DND-41 (cell line): ENCODE data around the gene CABP4.

Experiments
- ATAC-seq: fragments of 200-7000 bp; cut with Tn5 transposase; 3 replicates; pipeline ENCODE4 v1.9.1; 2021; ENCODE audit warnings: low read depth; ENCODE audit not compliant: insufficient read depth
- DNase-seq: peaks from one replicate; pipeline ENCODE4 v3.0.0-alpha.2; 2020
- H2AFZ ChIP-seq: 2 replicates; pipeline ENCODE4 v1.6.0; 2012; ENCODE audit warnings: low read depth, low read length
- H3K27ac ChIP-seq: 2 replicates; pipeline ENCODE4 v1.5.1; 2012; ENCODE audit warnings: low read length, inconsistent platforms
- H3K27me3 ChIP-seq: fragments of 200-600 bp; sonication (generic); 2 replicates; pipeline ENCODE4 v1.6.0; 2012; ENCODE audit warnings: low read length, mild to moderate bottlenecking, inconsistent platforms; ENCODE audit not compliant: insufficient read depth, poor library complexity
- H3K36me3 ChIP-seq: 2 replicates; pipeline ENCODE4 v1.5.1; 2012; ENCODE audit warnings: low read length, inconsistent platforms; ENCODE audit not compliant: insufficient read depth
- H3K4me1 ChIP-seq: 2 replicates; pipeline ENCODE4 v1.5.1; 2012; ENCODE audit warnings: mild to moderate bottlenecking, low read length; ENCODE audit not compliant: insufficient read depth
- H3K4me2 ChIP-seq: 2 replicates; pipeline ENCODE4 v1.6.0; 2012; ENCODE audit warnings: mild to moderate bottlenecking, moderate library complexity, low read length, inconsistent platforms; ENCODE audit not compliant: insufficient read depth
- H3K4me3 ChIP-seq, 2 experiments: fragments of 200-600 bp in 1 of 2; shearing (Covaris generic) in 1 of 2; 2 replicates each; pipeline ENCODE4 v1.5.1; 2012 to 2016; ENCODE audit warnings: inconsistent platforms in 2 of 2, low read length in 2 of 2, mild to moderate bottlenecking in 2 of 2, low read depth in 1 of 2, moderate library complexity in 1 of 2
- H3K79me2 ChIP-seq: 2 replicates; pipeline ENCODE4 v1.6.0; 2012; ENCODE audit warnings: low read length, inconsistent platforms; ENCODE audit not compliant: insufficient read depth
- H3K9ac ChIP-seq: 2 replicates; pipeline ENCODE4 v1.6.0; 2012; ENCODE audit warnings: low read depth, mild to moderate bottlenecking, inconsistent platforms, low read length, moderate library complexity
- H3K9me3 ChIP-seq: 2 replicates; pipeline ENCODE4 v1.5.1; 2012; ENCODE audit warnings: low read length, moderate library complexity, mild to moderate bottlenecking, inconsistent platforms; ENCODE audit not compliant: insufficient read depth, severe bottlenecking
- H4K20me1 ChIP-seq: 2 replicates; pipeline ENCODE4 v1.6.0; 2012; ENCODE audit warnings: low read length; ENCODE audit not compliant: insufficient read depth
- EZH2 ChIP-seq: IDR thresholded peaks from 3 replicates; pipeline ENCODE4 v1.6.1; 2012; ENCODE audit warnings: borderline replicate concordance, low read depth, mild to moderate bottlenecking, moderate library complexity, low read length, inconsistent platforms; ENCODE audit not compliant: severe bottlenecking
- TF ChIP-seq, protein P1 (sequence below): IDR thresholded peaks from 2 replicates; pipeline ENCODE4 v1.5.1; 2012; ENCODE audit warnings: borderline replicate concordance, low read length, moderate library complexity, mild to moderate bottlenecking; ENCODE audit not compliant: poor library complexity, severe bottlenecking; ENCODE audit errors: extremely low read depth

The CABP4 gene

DNA sequence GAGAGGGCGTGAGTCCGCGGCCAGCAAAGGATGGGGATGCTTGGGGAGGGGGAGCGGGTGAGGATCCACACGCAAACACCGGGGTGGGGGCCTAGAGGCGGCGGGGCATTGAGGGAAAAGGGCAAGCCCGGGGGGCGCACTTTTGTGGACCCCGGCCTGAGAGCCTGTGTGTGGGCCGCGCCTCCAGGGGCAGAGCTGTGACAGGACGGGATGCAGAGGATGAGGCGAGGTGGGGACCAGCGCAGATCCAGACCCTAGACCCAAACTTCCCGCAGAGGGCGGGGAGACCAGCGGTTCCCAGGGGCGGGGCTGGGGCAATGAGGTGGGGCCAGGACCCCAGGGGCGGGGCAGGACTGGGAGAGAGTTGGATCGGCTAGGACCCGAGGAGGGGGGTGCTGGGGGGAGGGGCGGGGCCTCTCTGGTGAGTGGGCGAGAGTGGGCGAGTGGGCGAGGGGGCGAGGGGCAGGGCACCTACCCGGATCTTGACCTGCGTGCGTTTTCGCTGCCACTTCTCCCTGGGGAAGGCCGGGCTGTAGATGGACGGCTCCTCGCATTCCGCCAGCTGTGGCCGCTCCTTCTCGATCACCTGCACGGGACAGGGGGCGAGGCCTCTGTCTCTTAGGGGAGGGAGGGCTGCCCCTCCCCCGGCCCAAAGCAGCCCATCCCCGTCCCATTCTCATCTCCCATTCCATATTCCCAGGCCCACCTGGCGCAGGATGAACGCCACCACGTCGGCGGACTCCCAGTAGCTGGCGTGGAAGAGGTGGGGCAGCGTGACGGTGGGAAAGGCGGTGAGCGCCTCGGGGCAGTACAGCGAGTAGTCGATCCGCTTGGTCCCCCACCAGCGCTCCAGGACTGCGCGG is 39.4 kb downstream of the CABP4 start:
- no peak overlapping the region for H3K27ac ChIP-seq
- H3K27me3 ChIP-seq, result no peaks in the 10 kb centered on the region
- no peak for DNase-seq
- no peak overlapping the region for H3K4me3 ChIP-seq
- no peak for TF ChIP-seq EZH2
- TF ChIP-seq, protein P1, sequence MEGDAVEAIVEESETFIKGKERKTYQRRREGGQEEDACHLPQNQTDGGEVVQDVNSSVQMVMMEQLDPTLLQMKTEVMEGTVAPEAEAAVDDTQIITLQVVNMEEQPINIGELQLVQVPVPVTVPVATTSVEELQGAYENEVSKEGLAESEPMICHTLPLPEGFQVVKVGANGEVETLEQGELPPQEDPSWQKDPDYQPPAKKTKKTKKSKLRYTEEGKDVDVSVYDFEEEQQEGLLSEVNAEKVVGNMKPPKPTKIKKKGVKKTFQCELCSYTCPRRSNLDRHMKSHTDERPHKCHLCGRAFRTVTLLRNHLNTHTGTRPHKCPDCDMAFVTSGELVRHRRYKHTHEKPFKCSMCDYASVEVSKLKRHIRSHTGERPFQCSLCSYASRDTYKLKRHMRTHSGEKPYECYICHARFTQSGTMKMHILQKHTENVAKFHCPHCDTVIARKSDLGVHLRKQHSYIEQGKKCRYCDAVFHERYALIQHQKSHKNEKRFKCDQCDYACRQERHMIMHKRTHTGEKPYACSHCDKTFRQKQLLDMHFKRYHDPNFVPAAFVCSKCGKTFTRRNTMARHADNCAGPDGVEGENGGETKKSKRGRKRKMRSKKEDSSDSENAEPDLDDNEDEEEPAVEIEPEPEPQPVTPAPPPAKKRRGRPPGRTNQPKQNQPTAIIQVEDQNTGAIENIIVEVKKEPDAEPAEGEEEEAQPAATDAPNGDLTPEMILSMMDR, result no peak
- ATAC-seq, result no peak
- H3K9me3 ChIP-seq, result no peaks in the 10 kb centered on the region
- no peak overlapping the region for H3K9ac ChIP-seq
- H3K4me2 ChIP-seq, result no peak overlapping the region
- no peaks in the 10 kb centered on the region for H3K79me2 ChIP-seq
- H2AFZ ChIP-seq, result no peak overlapping the region
- H3K4me1 ChIP-seq, result no peaks in the 10 kb centered on the region
- peaks cover 22% of the 10 kb centered on the region for H4K20me1 ChIP-seq
- H3K36me3 ChIP-seq, result peaks cover 95% of the 10 kb centered on the region

- H3K79me2 ChIP-seq, result no peaks in the 10 kb centered on the region
- no peak overlapping the region for H3K4me3 ChIP-seq
- H4K20me1 ChIP-seq, result peaks cover 15% of the 10 kb centered on the region
- H3K27me3 ChIP-seq, result no peaks in the 10 kb centered on the region
- no peak overlapping the region for H3K9ac ChIP-seq
- no peak overlapping the region for H2AFZ ChIP-seq
- no peak overlapping the region for H3K27ac ChIP-seq
- H3K4me2 ChIP-seq, result no peak overlapping the region
- no peak for DNase-seq
- no peak for ATAC-seq
- TF ChIP-seq, protein P1, result no peak
- no peak for TF ChIP-seq EZH2
- no peaks in the 10 kb centered on the region for H3K9me3 ChIP-seq
- no peaks in the 10 kb centered on the region for H3K4me1 ChIP-seq
- H3K36me3 ChIP-seq, result peaks cover 95% of the 10 kb centered on the region
Observed at GRCh38 chr11:67495234-67496005, 40.3 kb downstream of the CABP4 start.

GRCh38 chr11:67496113-67496512 is 41.0 kb downstream of the CABP4 start:
- TF ChIP-seq EZH2, result no peak
- TF ChIP-seq, protein P1, result no peak
- Histone ChIP-seq H3K27me3 (no peaks in the 10 kb centered on the region), H3K36me3 (peaks cover 92% of the 10 kb centered on the region), H3K27ac (no peak overlapping the region), H3K79me2 (peaks cover under 1% of the 10 kb centered on the region), H3K4me1 (no peaks in the 10 kb centered on the region), H4K20me1 (peaks cover 11% of the 10 kb centered on the region; the same call in 1 of the 2 replicates), H2AFZ (no peak overlapping the region), H3K9ac (no peak overlapping the region), H3K9me3 (no peaks in the 10 kb centered on the region), H3K4me2 (no peak overlapping the region), H3K4me3 (no peak overlapping the region)
- DNase-seq (no peak), ATAC-seq (no peak)
